Measurements from ENCODE around the gene NDEL1. TPM values are rescaled to one million over a fixed set of nuclear protein-coding genes. Genes with fewer than 3 reads are reported as not detected.

Gene NDEL1
- total RNA-seq, 4 donors from 2014 or later: 31.3 to 60.6 (median 41.5) TPM

GRCh38 chr17:8488491-8488890, 52.8 kb downstream of the NDEL1 start:
- no peak overlapping the region for H3K4me3 ChIP-seq
- no peaks in the 10 kb centered on the region for H3K4me1 ChIP-seq
- peaks cover 0 to 16% of the 10 kb centered on the region in 2 donors for H3K36me3 ChIP-seq
- peak overlapping the region in 1 of 4 donors; percentile 13 for H3K27ac ChIP-seq
- in situ Hi-C loops (cut with MboI; ENCODE audit: low sequenced_read_pairs in 4 of 4): no loop called here
- intact Hi-C loops (cut with DNase I; ENCODE audit: low total_unique reads): no loop called here
- ATAC-seq: no peak
- TF ChIP-seq POLR2A (IDR thresholded peaks at IDR 0.05) (no peak), CTCF (IDR thresholded peaks at IDR 0.05 in 4 of 5, conservative IDR thresholded peaks at IDR 0.05 in 1 of 5) (no peak)
- no peak for DNase-seq
- no peaks in the 10 kb centered on the region for H3K27me3 ChIP-seq
- H3K9me3 ChIP-seq: no peaks in the 10 kb centered on the region

- peak; percentile 30 to 50 for ATAC-seq
- peak in 1 of 2 donors; percentile 56 for DNase-seq
- Histone ChIP-seq H3K4me3 (no peak overlapping the region), H3K27me3 (no peaks in the 10 kb centered on the region), H3K9me3 (no peaks in the 10 kb centered on the region), H3K4me1 (no peaks in the 10 kb centered on the region), H3K27ac (peak overlapping the region in 1 of 4 donors; percentile 13), H3K36me3 (peaks cover 0 to 14% of the 10 kb centered on the region in 2 donors)
- in situ Hi-C loops (cut with MboI; ENCODE audit: low sequenced_read_pairs in 4 of 4): no loop called here
- TF ChIP-seq CTCF (IDR thresholded peaks at IDR 0.05 in 4 of 5, conservative IDR thresholded peaks at IDR 0.05 in 1 of 5) (no peak), POLR2A (IDR thresholded peaks at IDR 0.05) (no peak)
- intact Hi-C loops (cut with DNase I; ENCODE audit: low total_unique reads): no loop called here
Measured at GRCh38 chr17:8488901-8489300, 53.2 kb downstream of the NDEL1 start.

- DNase-seq (no peak), ATAC-seq (no peak)
- TF ChIP-seq CTCF (IDR thresholded peaks at IDR 0.05 in 4 of 5, conservative IDR thresholded peaks at IDR 0.05 in 1 of 5) (no peak), POLR2A (IDR thresholded peaks at IDR 0.05) (no peak)
- H3K27me3 ChIP-seq: no peaks in the 10 kb centered on the region
- no peak overlapping the region for H3K4me3 ChIP-seq
- H3K4me1 ChIP-seq: no peaks in the 10 kb centered on the region
- in situ Hi-C loops (cut with MboI; ENCODE audit: low sequenced_read_pairs in 4 of 4) (no loop called here), intact Hi-C loops (cut with DNase I; ENCODE audit: low total_unique reads) (no loop called here)
- H3K27ac ChIP-seq: no peak overlapping the region
- no peaks in the 10 kb centered on the region for H3K9me3 ChIP-seq
- peaks cover 0 to 14% of the 10 kb centered on the region in 2 donors for H3K36me3 ChIP-seq
Measured at GRCh38 chr17:8489841-8490240, 54.2 kb downstream of the NDEL1 start.

GRCh38 chr17:8490256-8491023, 54.8 kb downstream of the NDEL1 start:
- ATAC-seq: no peak
- peaks cover 0 to 14% of the 10 kb centered on the region in 2 donors for H3K36me3 ChIP-seq
- H3K27ac ChIP-seq: no peak overlapping the region
- in situ Hi-C loops (cut with MboI; ENCODE audit: low sequenced_read_pairs in 4 of 4) (no loop called here), intact Hi-C loops (cut with DNase I; ENCODE audit: low total_unique reads) (no loop called here)
- no peaks in the 10 kb centered on the region for H3K27me3 ChIP-seq
- H3K9me3 ChIP-seq: no peaks in the 10 kb centered on the region
- H3K4me3 ChIP-seq: no peak overlapping the region
- DNase-seq: no peak
- TF ChIP-seq POLR2A (IDR thresholded peaks at IDR 0.05) (no peak), CTCF (IDR thresholded peaks at IDR 0.05 in 4 of 5, conservative IDR thresholded peaks at IDR 0.05 in 1 of 5) (no peak)
- H3K4me1 ChIP-seq: no peaks in the 10 kb centered on the region
